Keratinocyte (primary cell): Measurements from ENCODE around the gene LDB2. TPM values are rescaled to one million over a fixed set of nuclear protein-coding genes. Genes with fewer than 3 reads are reported as not detected.

ENCODE experiments used
- DNase-seq: peaks from one replicate; pipeline ENCODE4 v3.0.0-alpha.2; 2011; ENCODE audit warnings: low read depth, missing footprints, low spot score
- FAIRE-seq: peaks from 2 replicates; lab custom pipeline; 2011; peaks lifted over from hg19 to GRCh38; lab: Jason Lieb, UNC
- H2AFZ ChIP-seq: 2 replicates; pipeline ENCODE4 v1.6.0; 2012; ENCODE audit warnings: low read length, control low read depth, inconsistent platforms; ENCODE audit not compliant: control insufficient read depth
- H3K27ac ChIP-seq: 2 replicates; pipeline ENCODE4 v1.5.1; 2011; ENCODE audit warnings: low read length; ENCODE audit not compliant: control insufficient read depth, insufficient read depth
- H3K27me3 ChIP-seq: 3 replicates; pipeline ENCODE4 v1.6.0; 2011; ENCODE audit warnings: low read length; ENCODE audit not compliant: control insufficient read depth, insufficient read depth; ENCODE audit errors: extremely low read depth
- H3K36me3 ChIP-seq, 2 experiments: 2 replicates in 1 of 2; 3 replicates in 1 of 2; pipeline ENCODE4 v1.5.1; 2011; ENCODE audit warnings: low read length in 2 of 2, mild to moderate bottlenecking in 1 of 2; ENCODE audit not compliant: control insufficient read depth in 2 of 2, insufficient read depth in 2 of 2; ENCODE audit errors: extremely low read depth in 1 of 2
- H3K4me1 ChIP-seq: 3 replicates; pipeline ENCODE4 v1.5.1; 2011; ENCODE audit warnings: low read length; ENCODE audit not compliant: control insufficient read depth, insufficient read depth; ENCODE audit errors: extremely low read depth
- H3K4me2 ChIP-seq: 3 replicates; pipeline ENCODE4 v1.6.0; 2011; ENCODE audit warnings: low read depth, low read length; ENCODE audit not compliant: control insufficient read depth, insufficient read depth; ENCODE audit errors: extremely low read depth
- H3K4me3 ChIP-seq, 3 experiments: fragments of 200-600 bp in 1 of 3; sonication (generic) in 1 of 3; 2 replicates in 2 of 3; 3 replicates in 1 of 3; pipeline ENCODE4 v1.5.1; 2011 to 2016; ENCODE audit warnings: low read length in 3 of 3, mild to moderate bottlenecking in 3 of 3, control low read depth in 2 of 3, inconsistent platforms in 1 of 3, low read depth in 1 of 3, mixed read lengths in 1 of 3, mixed run types in 1 of 3, moderate library complexity in 1 of 3; ENCODE audit not compliant: control insufficient read depth in 2 of 3, insufficient read depth in 2 of 3; ENCODE audit errors: extremely low read depth in 1 of 3
- H3K79me2 ChIP-seq: 2 replicates; pipeline ENCODE4 v1.6.0; 2012; ENCODE audit warnings: low read length; ENCODE audit not compliant: control insufficient read depth, insufficient read depth
- H3K9ac ChIP-seq: 3 replicates; pipeline ENCODE4 v1.6.0; 2011; ENCODE audit warnings: low read length; ENCODE audit not compliant: control insufficient read depth, insufficient read depth; ENCODE audit errors: extremely low read depth
- H3K9me1 ChIP-seq: 3 replicates; pipeline ENCODE4 v1.6.0; 2011; ENCODE audit warnings: low read length; ENCODE audit not compliant: control insufficient read depth, insufficient read depth; ENCODE audit errors: extremely low read depth
- H3K9me3 ChIP-seq: 2 replicates; pipeline ENCODE4 v1.5.1; 2012; ENCODE audit warnings: low read depth, low read length; ENCODE audit not compliant: control insufficient read depth
- H4K20me1 ChIP-seq: 3 replicates; pipeline ENCODE4 v1.6.0; 2011; ENCODE audit warnings: low read length; ENCODE audit not compliant: control insufficient read depth, insufficient read depth; ENCODE audit errors: extremely low read depth
- CTCF ChIP-seq, 3 experiments: IDR thresholded peaks in 1 of 3; conservative IDR thresholded peaks in 1 of 3; optimal IDR thresholded peaks in 1 of 3; 2 replicates in 2 of 3; 3 replicates in 1 of 3; pipeline versions ENCODE3 to v1.5.1; 2011; ENCODE audit warnings: low read length in 3 of 3, mild to moderate bottlenecking in 3 of 3, moderate library complexity in 2 of 3, control low read depth in 1 of 3, inconsistent platforms in 1 of 3; ENCODE audit not compliant: insufficient read depth in 2 of 3; ENCODE audit errors: extremely low read depth in 1 of 3
- EZH2 ChIP-seq: IDR thresholded peaks from one replicate; pipeline ENCODE4 v1.6.1; 2012; ENCODE audit warnings: inconsistent platforms, mild to moderate bottlenecking, low read length, moderate library complexity
- dilution Hi-C: fragments of 300-500 bp; cut with MboI; formaldehyde crosslinking; loops from one replicate; pipeline ENCODE4 v1.7.0; 2020; ENCODE audit warnings: low sequenced_read_pairs; ENCODE audit not compliant: extremely low pct_ligation_motif_present
- polyA plus RNA-seq, 5 experiments: library from polyadenylated mRNA; depleted of rRNA in 3 of 5; stranded (reverse) in 3 of 5; stranded (forward) in 1 of 5; unstranded in 1 of 5; fragments of >200 nt; gene quantifications; 1 replicate in 1 of 5; 2 replicates in 3 of 5; 3 replicates in 1 of 5; pipeline versions ENCODE4 v1.2.1 to v1.2.3, GENCODE V29; 2011 to 2012; ENCODE audit warnings: missing spikeins in 2 of 5, low read depth in 1 of 5, low replicate concordance in 1 of 5

Gene LDB2
- polyA plus RNA-seq, 1 donor (not counting 4 experiments of a cell fraction or from before 2014, with no cell fraction given): not detected

DNA sequence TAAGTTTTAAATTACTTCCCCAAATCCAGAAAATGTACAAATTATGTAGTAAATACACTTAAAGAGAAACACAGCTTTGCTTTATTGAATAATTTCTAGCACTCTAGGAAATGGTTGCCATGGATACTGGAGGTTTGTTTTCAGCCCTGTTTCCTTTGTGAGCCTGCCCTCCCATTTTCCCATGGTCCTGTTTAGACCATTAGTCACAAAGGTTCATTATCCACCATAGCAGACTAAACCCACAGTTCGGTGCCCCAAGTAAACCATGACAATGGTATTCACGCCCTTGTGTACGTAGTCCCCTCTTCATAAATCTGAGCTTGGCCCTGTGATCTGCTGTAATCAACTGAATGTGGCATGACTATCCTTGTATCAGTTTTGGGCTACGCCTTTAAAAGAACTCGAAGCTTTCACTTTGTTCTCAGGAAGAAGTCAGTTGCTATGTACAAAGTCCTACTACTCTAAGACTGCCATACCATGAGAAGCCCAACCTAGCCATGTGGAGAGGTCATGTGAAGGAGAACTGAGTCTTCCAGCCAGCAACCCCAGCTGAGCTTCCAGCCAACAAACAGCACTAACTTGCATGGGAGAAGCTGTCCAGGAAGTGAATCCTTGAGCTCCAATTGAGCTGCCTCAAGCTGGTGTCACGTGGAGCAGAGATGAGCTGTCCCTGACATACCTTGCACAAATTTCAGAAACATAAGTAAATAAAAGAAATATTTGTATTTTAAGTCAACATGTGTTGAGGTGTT lies 300.4 kb downstream of the LDB2 start:
- Histone ChIP-seq H3K4me1 (no peaks in the 10 kb centered on the region), H3K36me3 (no peaks in the 10 kb centered on the region), H3K79me2 (no peaks in the 10 kb centered on the region), H3K4me2 (no peak overlapping the region), H3K9me1 (no peaks in the 10 kb centered on the region), H3K9me3 (no peaks in the 10 kb centered on the region), H4K20me1 (no peaks in the 10 kb centered on the region), H3K27me3 (no peaks in the 10 kb centered on the region), H3K4me3 (no peak overlapping the region), H2AFZ (no peak overlapping the region), H3K9ac (no peak overlapping the region), H3K27ac (no peak overlapping the region)
- dilution Hi-C loops: no loop called here
- TF ChIP-seq CTCF (optimal IDR thresholded peaks at IDR 0.05 in 1 of 3, IDR thresholded peaks at IDR 0.05 in 1 of 3, conservative IDR thresholded peaks at IDR 0.05 in 1 of 3; ENCODE audit: extremely low read depth in 1 of 3, insufficient read depth in 2 of 3, low read length in 3 of 3) (no peak), EZH2 (no peak)
- FAIRE-seq (no peak), DNase-seq (no peak)

- H3K4me3 ChIP-seq: no peak overlapping the region
- H3K27ac ChIP-seq: no peak overlapping the region
- TF ChIP-seq EZH2 (no peak), CTCF (optimal IDR thresholded peaks at IDR 0.05 in 1 of 3, IDR thresholded peaks at IDR 0.05 in 1 of 3, conservative IDR thresholded peaks at IDR 0.05 in 1 of 3; ENCODE audit: extremely low read depth in 1 of 3, insufficient read depth in 2 of 3, low read length in 3 of 3) (no peak)
- H3K36me3 ChIP-seq: no peaks in the 10 kb centered on the region
- H3K9me1 ChIP-seq: no peaks in the 10 kb centered on the region
- no peaks in the 10 kb centered on the region for H4K20me1 ChIP-seq
- H3K9ac ChIP-seq: no peak overlapping the region
- dilution Hi-C loops: no loop called here
- FAIRE-seq: no peak
- no peak for DNase-seq
- H3K79me2 ChIP-seq: no peaks in the 10 kb centered on the region
- no peaks in the 10 kb centered on the region for H3K9me3 ChIP-seq
- no peaks in the 10 kb centered on the region for H3K27me3 ChIP-seq
- no peak overlapping the region for H3K4me2 ChIP-seq
- no peaks in the 10 kb centered on the region for H3K4me1 ChIP-seq
- no peak overlapping the region for H2AFZ ChIP-seq
Observed at GRCh38 chr4:16597443-16597842, 301.0 kb downstream of the LDB2 start.
